CD4-positive, alpha-beta T cell treated with Interferon alpha-2 for 1 hour (primary cell): Measurements from ENCODE around the gene MYZAP.

Experiments used
- DNase-seq, 2 donors: peaks; one replicate each; pipeline ENCODE4 v3.0.0-alpha.2; 2020 to 2022

Gene MYZAP

DNA sequence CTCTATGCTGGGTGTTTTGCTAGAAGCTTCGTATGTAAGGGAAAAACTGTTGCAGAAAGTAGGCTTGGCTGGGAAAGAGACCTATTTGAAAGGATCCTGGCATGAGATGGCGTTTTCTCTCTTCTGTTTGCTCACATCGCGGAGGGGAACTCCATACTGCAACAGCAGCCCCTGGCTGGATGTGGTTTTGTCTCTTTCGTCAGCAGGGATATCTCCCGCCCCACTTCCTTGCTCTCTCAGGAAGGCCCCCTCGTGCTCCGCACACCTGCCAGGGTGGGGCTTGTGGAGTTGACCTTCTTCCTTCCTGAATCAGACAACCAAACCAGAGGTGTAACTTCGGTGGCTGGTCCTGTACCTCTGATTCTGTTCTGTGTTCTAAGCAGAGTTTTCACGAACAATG, 26.4 kb upstream of the MYZAP start:
- DNase-seq, result peak; percentile 53 to 56

DNA sequence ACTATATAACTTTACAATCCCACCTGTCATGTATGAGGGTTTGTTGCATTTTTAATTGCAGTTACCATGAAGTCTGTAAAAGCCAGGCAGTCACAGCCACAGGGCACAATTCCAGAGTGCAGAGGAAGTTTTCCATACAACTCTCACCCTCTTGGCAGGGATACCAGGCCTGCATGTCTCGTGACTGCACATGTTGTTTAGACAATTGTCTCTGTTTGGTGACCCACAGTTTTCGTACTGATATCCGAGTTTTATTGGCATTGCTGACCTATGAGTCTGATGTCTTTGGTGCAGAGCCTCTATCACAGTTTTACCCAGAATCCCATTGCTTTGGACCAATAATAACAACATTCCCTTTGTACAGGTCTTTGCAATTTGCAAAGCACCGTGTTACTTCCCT, 24.9 kb upstream of the MYZAP start:
- DNase-seq, result no peak

- no peak for DNase-seq
Measured at GRCh38 chr15:57567891-57568290, 23.8 kb upstream of the MYZAP start.

DNA sequence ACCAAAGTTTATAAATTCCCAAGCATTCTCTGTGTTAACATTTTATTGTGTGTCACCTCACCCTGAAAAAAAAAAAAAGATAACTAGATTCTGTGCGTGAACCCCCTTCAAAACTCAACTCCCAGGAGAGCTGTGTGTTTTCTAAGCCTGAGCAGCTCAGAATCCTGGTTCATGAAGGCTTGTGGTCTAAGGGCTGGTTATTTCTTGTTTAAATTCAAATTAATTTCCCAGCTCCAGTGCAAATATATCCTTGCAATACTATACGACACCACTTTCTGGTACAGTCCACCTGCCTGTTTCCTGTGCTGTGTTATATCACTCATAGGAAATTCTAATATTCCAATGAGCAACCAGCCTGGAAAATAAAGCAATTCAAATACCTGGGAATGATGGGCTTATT, 23.4 kb upstream of the MYZAP start:
- no peak for DNase-seq

- no peak for DNase-seq
Measured at GRCh38 chr15:57570340-57570739, 21.4 kb upstream of the MYZAP start.

DNA sequence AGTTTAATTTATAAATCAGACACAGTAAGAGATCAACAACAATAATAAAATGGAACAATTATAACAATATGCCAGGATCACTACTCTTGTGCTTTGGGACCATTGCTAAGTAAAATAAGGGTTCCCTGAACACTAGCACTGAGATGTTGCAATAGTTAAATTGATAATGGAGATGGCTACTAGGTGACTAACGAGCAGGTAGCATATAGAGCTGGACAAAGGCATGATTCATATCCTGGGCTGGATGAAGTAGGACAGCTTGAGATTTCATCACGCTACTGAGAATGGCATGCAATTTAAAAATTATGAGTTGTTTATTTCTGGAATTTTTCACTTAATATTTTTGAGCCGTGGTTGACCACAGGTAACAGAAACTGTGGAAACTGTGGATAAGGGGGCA, 20.7 kb upstream of the MYZAP start:
- DNase-seq, result no peak

- DNase-seq, result no peak
Measured at GRCh38 chr15:57571725-57572124, 20.0 kb upstream of the MYZAP start.

DNA sequence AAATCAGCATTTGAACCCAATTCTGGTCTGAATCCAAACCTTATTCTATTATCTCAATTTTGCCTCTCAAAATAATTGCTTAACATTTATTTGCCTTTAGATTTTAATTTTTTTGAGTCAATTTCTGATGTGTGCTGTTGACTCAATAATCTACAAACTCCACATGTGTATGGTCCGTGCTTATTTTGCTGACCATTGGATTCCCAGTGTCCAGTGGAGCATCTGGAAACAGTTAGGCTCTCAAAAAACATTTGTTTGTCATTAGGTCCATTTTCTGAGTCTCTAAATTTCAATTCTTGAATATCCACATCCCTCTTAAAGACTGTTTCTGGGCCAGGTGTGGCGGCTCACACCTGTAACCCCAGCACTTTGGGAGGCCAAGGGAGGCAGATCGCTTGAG, 19.2 kb upstream of the MYZAP start:
- no peak for DNase-seq

GRCh38 chr15:57573151-57573550, 18.6 kb upstream of the MYZAP start:
- DNase-seq, result no peak

DNA sequence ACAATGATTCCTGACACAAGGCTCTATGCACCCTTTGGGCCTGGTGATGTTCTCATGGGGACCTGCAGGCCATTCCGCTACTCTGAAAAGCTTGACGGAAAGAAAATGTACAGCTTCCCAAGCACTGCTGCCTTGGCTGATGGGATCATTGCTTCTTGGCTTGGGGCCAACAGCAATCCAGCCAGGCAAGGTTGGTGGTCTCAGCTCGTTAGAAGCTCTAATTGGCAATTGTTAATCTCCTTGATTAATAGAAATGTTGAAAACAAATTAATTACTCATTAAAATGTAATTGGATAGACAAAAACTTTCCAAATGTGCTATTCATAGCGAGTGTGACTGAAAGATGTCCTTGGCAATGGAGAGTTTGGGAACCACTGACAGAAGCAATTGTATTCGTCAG, 16.3 kb upstream of the MYZAP start:
- DNase-seq, result no peak

DNA sequence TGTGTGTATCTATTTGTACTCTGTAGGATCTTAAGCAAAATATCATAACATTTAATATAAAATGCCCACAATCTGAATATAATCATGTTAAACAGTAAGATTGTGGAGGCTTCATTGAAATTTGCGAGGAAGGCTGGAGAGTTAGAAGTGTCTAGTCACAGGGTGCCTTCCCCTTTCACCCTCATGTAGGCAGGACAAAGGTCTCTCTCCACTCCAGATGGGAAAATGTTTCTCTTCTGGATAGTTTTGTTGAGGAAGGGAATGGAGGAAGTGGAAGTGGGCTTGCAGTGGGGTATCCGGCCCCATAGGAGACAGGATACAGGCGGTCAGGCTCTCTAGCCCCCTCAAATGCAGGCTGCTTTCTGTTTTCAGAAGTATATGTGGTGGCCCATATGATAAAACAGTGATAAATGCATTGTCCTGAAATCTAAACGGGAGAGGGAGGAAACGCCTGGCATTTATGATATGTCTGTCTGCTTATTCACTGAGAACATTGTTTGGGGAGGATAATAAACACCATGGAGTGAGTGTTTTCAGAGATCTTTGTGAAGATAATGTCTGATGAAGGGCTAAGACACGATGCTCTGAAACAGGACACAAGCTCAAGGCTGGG, 13.3 kb upstream of the MYZAP start:
- no peak for DNase-seq

GRCh38 chr15:57580428-57580827, 11.3 kb upstream of the MYZAP start:
- DNase-seq, result no peak

GRCh38 chr15:57580866-57581265, 10.8 kb upstream of the MYZAP start:
- DNase-seq, result no peak

DNA sequence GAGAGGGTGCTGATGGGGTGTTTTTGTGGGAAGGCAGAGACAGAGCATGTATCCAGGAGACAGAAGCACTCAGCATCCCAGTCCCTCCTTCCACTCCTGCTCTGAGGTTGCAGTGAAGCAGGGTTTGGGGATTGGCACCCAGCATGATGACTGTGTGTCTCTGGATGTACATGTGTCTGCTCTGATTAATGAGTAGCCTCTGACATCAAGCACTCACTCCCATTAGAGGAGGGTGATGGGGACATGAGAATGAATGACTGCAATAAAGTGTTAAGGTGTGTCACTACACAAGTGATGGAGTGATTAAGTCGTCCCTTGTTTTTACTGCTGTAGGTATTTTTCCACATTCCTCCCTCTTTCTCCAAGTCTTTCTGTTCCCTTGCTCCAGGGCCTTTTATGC, 9.6 kb upstream of the MYZAP start:
- DNase-seq, result no peak

DNA sequence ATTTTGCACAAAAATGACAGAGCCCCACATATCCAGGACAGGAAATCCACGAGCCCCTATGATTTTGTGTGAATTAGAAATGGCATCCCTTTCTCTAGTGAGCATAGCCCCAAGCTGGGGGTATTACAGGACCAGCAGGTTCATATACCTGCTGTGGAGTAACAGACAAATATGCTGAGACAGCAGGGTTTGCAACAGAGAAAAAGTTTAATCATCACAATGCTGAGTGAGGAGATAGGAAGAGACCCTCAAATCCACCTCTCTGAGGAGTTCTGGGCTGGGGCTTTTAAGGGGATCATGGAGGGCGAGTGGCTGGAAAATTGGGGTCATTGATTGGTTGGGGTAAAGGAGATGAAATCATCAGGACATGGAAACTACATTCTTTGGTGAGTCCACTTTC, 8.4 kb upstream of the MYZAP start:
- no peak for DNase-seq

- no peak for DNase-seq
Measured at GRCh38 chr15:57583720-57584119, 8.0 kb upstream of the MYZAP start.

- peak; percentile 23 to 26 for DNase-seq
Measured at GRCh38 chr15:57586661-57587424, 4.9 kb upstream of the MYZAP start.

- no peak for DNase-seq
Measured at GRCh38 chr15:57589281-57589680, 2.4 kb upstream of the MYZAP start.

DNA sequence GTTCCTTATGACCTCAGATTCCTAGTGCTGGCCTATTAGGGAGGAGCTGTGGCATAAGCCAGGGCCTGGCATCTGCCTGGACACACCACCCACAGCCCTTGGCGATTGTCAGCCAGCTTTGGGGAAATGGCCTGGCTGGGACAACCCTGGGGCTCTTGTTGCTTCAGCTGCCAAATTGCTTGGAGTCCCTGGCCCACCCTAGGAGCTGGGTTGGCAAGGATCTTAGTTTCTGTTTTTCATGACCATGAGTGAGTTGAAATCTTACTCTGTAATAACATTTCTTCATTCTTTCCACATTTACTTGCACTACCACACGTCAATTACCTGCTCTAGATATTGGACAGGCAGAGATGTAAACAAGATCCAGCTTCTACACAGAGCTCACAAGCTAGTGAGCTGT, 1.9 kb upstream of the MYZAP start:
- DNase-seq, result no peak

DNA sequence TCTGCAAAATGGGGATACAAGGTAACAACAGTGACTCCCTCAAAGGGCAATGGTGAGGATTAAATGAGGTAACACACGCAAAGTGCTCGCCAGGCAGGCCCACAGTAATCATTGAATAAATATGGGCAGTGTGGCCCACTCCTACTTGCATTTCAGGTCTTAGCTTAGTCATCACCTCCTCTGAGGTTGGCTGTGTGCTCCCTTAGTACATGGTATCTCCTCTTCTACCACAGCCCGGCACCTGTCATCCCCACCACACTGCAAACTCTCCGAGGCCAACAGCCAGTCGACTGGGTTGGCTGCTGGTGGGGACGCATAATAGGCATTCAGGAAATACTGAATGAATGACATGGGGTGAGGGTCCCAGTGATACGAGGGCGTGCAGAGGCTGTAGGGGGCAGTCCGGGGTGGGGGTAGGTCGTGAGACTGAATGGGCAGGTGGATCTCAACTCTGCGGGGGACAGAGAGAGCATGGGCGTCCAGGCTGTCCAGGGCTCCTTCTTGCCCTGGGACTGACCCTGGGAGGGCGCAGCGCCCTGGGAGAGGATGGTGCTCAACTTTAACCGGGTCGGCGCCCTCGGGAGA, 375 bp upstream of the MYZAP start:
- no peak for DNase-seq

DNA sequence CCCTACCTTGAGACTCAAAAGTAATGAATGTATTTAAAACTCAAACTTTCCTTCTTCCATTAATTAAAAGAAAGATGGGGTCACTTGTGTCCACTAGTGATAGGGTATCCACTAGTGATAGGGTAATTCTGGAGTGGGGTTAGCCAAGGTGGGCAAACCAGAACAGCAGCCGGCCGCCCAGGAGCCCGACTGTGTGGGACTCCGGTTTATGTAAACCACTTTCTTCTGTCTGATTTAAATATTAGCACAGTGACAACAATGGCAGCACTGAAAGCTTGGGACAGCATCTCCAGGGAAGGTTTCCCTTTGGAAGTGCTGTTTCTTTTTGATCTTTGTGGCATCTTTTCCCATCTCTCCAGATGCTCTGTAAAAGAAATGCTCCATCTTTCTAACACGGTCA, 722 bp downstream of the MYZAP start:
- no peak for DNase-seq

DNA sequence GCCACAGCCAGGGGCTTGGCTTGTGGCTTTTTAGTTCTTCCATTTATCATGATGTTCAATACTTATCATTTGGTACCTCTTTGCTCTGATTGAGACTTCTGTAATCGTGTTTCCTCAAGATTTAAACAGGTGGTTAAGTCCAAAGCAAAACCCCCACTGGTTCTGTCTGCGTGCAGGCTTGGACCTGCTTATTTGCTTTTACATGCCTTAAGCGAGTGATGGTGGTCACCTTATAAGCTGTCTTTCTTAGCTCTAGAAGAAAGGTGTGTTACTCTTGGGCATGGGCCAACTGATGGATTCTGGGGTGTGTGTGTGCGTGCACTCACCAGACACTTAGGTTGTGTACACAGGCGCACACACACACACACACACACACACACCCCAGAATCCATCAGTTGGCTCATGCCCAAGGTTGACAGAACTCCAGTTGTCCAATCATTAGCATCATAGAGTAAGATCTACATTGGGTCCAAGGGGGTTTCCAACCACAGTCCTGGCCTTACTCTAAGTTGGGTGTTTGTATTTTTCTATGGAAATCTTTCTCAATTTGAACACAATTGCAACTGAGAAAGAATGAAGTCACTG, 1.2 kb downstream of the MYZAP start:
- DNase-seq, result no peak

DNA sequence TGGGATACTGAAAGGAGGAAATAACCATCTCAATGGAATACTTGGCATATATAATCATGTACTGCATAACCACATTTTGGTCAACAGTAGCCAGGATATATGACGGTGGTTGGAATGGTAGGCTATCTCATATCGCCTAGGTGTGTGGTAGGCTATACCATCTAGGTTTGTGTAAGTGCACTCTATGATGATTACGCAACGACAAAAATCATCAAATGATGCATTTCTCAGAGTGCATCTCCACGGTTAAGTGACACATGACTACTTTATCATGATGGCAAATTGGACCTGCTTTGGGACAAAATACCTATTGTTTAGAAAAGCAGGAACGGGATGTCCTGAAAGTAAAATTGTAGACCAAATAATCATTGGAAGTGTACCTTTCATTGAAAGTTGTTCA, 2.8 kb downstream of the MYZAP start:
- DNase-seq, result no peak
